CMK (cell line): ENCODE data around the gene EFEMP2.
A peak's percentile ranks its signal among the peaks of the same experiment; 100 is the strongest.

Source experiments
- DNase-seq: peaks from one replicate; pipeline ENCODE4 v3.0.0-alpha.2; 2010; ENCODE audit warnings: low read depth

EFEMP2 gene

GRCh38 chr11:65865550-65866172 lies 6.9 kb downstream of the EFEMP2 start:
- no peak for DNase-seq

GRCh38 chr11:65864706-65865471 lies 7.7 kb downstream of the EFEMP2 start:
- no peak for DNase-seq

GRCh38 chr11:65863889-65864705 lies 8.5 kb downstream of the EFEMP2 start:
- DNase-seq = no peak

- no peak for DNase-seq
These were observed 9.4 kb downstream of the EFEMP2 start for GRCh38 chr11:65862941-65863888.

DNA sequence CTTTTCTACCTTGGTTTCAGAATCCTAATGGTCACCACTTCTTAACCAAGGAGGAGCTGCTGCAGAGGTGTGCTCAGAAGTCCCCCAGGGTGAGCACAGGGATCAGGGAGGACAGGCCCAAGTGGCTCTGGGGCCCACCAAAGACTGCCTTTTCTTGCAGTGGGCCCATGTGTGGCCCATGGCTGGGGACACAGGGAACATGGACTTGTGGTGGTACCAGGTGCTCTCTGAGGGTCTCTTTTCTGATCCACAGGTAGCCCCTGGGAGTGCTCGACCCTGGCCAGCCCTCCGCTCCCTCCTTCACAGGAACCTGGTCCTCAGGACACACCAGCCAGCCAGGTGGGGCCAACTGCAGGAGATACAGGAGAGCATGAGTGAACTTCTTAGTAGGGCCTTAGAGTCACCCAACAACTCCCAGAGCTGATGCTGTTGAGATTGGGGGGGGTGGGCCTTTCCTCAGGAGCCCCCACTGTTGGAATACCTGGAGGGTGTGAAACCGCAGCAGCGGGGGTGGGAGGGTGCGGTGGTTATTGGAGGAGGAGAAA lies 10.3 kb downstream of the EFEMP2 start:
- DNase-seq = no peak

- no peak for DNase-seq
These were observed 10.9 kb downstream of the EFEMP2 start for GRCh38 chr11:65861533-65862183.

- no peak for DNase-seq
These were observed 11.5 kb downstream of the EFEMP2 start for GRCh38 chr11:65861165-65861505.

DNA sequence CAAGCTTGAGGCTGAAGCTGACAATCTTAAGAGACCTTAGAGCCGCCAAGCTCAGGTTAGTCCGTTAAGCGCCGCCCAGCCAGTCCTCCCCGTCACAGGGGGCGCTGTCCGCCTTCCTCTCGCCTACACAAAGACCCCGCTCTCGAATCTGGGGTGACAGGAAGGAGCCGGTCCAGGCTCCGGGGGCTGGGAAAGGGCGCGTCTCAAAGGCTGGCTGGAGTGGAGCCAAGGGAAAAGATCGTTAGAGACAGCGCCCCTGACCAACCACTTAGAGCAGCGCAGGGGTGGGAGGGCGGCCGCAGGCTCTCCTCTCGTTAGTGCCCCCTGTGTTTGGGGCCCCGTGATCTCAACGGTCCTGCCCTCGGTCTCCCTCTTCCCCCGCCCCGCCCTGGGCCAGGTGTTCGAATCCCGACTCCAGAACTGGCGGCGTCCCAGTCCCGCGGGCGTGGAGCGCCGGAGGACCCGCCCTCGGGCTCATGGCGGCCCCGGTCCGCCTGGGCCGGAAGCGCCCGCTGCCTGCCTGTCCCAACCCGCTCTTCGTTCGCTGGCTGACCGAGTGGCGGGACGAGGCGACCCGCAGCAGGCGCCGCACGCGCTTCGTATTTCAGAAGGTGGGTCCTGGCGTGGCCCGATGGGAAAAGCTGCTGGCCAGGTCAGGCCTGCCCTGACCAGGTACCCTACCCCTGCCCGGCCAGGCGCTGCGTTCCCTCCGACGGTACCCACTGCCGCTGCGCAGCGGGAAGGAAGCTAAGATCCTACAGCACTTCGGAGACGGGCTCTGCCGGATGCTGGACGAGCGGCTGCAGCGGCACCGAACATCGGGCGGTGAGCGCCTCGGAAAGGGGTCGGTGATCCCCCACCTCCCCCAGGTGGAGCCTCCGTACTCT lies 12.1 kb downstream of the EFEMP2 start, which contains the start of gene MUS81:
Gene MUS81, plus strand, starts transcription at position 156 of the 887 bp plus-strand sequence. Its CDS starts 321 bp downstream, at position 477.
- DNase-seq = peak; percentile 99

GRCh38 chr11:65859812-65860277 lies 12.8 kb downstream of the EFEMP2 start:
- no peak for DNase-seq

DNA sequence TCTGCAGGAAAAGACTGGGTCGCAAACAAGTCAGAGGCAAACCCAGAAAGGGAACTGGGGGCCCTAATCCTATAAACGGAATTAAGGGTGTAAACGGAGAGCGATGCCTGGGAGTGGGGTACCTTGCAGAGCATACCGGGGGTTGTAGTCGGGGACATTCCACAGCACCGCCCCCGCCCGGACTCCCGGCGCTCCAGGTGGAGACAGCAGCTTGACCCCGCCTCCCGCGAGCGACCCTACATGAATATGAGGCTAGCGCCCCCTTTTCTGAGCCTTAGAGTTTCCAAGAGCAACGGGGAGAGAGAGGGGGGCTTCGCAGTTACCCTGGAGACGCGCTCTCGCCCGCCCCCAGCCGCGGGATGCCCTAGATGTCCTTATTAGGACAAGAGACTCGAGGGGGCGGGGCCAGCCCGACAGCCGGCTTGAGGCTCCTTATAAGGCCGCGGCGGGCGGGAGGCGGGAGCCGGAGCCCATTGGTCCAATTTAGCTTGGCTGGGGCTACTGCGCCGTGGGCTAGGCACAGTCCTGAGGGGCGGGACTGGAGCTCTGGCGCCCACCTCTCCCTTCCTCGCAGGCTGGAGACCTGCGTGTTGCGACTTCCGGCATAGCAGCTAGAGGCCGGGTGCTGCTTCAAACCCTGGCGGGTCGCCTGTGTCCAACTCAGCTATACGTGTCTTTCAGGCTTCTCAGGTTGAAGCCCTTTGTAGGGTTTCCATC lies 13.3 kb downstream of the EFEMP2 start:
- DNase-seq = peak; percentile 99

DNA sequence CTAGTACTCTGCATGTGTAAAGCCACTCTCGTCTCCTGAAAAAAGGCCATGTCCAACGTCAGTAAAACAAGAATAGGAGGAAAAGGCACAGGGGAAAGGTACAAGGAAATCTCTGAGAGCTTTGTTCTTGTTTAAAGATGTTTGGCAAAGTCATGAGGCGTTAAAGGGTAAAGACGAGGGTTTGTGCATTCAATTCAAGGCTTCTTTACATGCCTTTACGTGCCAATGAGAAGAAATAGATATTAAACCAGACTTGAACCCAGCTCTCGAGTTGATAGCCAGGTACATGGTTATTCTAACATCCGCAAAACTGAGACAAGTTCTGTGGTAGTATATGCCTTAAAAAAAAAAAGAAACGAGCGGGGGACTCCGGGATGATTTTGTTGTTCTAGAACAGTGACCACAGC lies 13.9 kb downstream of the EFEMP2 start:
- no peak for DNase-seq

DNA sequence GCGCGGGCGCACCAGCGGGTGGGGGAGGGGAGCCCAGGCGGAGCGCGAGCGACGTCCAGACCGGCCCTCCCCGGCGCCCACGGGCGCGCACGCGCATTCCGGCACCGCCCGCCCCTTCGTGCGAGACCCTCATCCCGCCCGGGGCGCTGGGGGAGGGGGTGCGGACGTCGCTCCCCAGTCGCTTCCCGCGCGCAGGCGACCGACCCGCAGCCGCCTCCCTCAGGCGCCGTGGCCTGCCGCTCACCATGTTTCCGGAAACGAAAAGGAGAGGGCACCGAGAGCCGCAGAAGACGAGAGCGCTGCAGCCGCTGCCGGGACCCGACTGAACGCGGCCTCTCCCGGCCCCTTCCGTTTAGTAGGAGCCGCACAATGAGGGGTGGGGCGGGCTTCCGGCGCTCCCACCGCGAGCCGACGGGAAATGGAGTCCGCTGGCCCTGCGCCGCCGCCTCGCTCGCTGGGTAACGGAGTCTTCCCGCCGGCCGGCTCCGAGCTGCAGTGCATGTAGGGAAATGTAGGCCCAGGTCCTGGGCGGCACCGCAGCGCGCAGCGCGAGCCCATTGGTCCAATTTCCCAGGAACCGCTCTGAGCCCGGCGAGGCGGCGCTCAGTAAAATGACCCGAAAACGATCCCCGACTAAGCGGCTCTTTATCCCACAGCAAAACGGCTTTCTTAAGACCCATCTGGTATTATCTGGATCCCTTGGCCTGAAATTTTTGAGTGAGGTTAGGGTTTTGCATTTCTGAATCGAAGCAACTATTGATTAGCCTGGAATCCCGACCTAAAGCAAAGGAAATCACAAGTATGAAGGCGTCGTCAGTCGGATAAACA lies 14.5 kb downstream of the EFEMP2 start, which contains the start of gene CFL1:
Gene CFL1, minus strand, starts transcription at position 328 of the 828 bp plus-strand sequence. Its CDS starts 81 bp downstream, at position 247.
- peak; percentile 96 for DNase-seq

DNA sequence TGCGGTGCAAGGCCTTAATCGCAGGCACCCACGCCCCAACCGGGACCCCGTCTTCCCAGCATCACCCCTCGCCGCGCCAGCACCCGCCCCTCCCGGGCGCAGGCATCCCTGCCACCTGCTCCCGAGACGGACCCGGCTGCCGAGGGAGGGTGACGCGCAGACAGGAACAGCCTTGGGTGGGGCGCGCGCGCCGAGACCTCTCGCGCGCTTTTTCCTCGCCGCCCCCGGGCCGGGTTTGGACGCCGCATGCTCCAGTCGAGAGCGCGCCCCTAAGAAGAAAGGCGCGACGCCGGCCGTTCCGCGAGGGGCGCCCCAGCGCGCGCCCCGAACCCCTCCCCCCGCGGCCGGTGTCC lies 15.1 kb downstream of the EFEMP2 start:
- DNase-seq = no peak

- peak; percentile 62 for DNase-seq
These were observed 15.7 kb downstream of the EFEMP2 start for GRCh38 chr11:65856689-65857499.

GRCh38 chr11:65855927-65856363 lies 16.7 kb downstream of the EFEMP2 start:
- no peak for DNase-seq

DNA sequence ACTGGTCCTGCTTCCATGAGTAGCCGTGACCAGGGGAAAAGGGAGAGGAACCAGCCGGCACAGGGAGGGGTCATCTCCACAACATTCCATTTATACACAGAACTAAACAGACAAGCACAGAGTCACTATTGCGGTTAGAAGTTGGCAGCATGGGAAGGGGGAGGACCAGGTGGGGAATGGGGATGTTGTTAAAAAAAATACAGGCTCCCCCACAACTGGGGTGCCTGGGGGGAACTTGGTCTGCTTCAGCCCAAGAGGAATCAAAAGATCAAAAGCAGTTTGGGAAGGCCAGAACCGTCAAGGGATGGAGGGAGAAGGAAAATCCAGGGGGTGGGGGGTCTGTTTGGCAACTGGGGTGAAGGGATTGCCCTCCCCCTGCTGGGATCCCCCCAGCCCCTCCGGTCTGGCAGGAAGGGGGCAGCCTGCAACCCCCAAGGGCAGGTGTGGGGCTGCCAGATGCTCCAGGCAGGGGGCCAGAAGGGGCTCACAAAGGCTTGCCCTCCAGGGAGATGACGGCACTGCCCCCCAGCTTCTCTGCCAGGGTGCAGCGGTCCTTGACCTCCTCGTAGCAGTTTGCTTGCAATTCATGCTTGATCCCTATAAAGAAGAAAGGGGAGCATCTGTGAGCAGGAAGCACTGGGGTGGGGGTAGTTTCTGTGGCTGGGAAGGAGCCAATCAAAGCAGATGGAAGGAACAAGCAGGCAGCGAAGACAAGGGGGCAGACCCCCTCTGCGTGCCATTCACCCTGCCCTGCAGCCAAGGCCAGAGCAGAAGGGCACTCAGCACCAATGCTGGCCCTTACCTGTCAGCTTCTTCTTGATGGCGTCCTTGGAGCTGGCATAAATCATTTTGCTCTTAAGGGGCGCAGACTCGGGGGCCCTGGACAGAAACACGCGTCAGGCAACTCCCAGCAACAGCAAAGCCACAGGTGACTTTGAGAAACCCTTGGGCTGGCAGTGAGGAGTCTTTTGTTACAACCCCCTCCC lies 17.5 kb downstream of the EFEMP2 start:
- DNase-seq = no peak
